Panc1 (cell line): ENCODE results near the gene NAT10.

ENCODE experiments used
- POLR2AphosphoS5 ChIP-seq: IDR thresholded peaks from 2 replicates; pipeline ENCODE4 v1.6.1; 2012; ENCODE audit warnings: mild to moderate bottlenecking, low read depth, low read length, moderate library complexity
- SIN3A ChIP-seq: IDR thresholded peaks from 2 replicates; pipeline ENCODE4 v1.6.1; 2012; ENCODE audit warnings: low read depth, mild to moderate bottlenecking, low read length, moderate library complexity, borderline replicate concordance; ENCODE audit not compliant: insufficient read depth
- TCF7L2 ChIP-seq: IDR thresholded peaks from 2 replicates; pipeline ENCODE4 v1.6.1; 2011; ENCODE audit warnings: mild to moderate bottlenecking, low read depth, low read length, inconsistent platforms
- TF ChIP-seq, protein P1 (sequence below): fragments of 450-650 bp; IDR thresholded peaks from 2 replicates; pipeline ENCODE4 v1.5.1; 2017; ENCODE audit warnings: mild to moderate bottlenecking
- TF ChIP-seq, protein P2 (sequence below), 2 experiments: IDR thresholded peaks; 2 replicates each; pipeline ENCODE4 v1.6.1; 2011 to 2012; ENCODE audit warnings: low read depth in 2 of 2, control low read depth in 1 of 2, low read length in 1 of 2, mild to moderate bottlenecking in 1 of 2, moderate library complexity in 1 of 2; ENCODE audit not compliant: insufficient read depth in 1 of 2

DNA sequence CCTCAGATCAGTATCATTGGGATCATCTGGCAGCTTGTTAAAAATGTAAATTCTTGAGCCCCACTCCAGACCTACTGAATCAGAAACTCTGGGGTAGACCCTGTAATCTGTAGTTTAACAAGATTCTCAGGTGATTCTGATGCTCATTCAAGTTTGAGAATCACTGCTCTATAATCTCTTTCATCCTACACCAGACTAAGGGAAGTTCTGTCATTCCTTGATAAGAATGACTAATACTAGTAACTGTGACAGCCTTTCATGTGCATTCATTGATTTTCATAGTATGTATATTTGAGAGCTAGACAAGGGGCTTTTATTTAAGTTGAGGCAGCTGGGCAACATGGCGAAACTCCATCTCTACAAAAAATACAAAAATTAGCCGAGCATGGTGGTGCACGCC, 30.0 kb downstream of the NAT10 start:
- TF ChIP-seq, protein P1, sequence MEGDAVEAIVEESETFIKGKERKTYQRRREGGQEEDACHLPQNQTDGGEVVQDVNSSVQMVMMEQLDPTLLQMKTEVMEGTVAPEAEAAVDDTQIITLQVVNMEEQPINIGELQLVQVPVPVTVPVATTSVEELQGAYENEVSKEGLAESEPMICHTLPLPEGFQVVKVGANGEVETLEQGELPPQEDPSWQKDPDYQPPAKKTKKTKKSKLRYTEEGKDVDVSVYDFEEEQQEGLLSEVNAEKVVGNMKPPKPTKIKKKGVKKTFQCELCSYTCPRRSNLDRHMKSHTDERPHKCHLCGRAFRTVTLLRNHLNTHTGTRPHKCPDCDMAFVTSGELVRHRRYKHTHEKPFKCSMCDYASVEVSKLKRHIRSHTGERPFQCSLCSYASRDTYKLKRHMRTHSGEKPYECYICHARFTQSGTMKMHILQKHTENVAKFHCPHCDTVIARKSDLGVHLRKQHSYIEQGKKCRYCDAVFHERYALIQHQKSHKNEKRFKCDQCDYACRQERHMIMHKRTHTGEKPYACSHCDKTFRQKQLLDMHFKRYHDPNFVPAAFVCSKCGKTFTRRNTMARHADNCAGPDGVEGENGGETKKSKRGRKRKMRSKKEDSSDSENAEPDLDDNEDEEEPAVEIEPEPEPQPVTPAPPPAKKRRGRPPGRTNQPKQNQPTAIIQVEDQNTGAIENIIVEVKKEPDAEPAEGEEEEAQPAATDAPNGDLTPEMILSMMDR, result no peak
- TF ChIP-seq SIN3A, result no peak
- TF ChIP-seq, protein P2, sequence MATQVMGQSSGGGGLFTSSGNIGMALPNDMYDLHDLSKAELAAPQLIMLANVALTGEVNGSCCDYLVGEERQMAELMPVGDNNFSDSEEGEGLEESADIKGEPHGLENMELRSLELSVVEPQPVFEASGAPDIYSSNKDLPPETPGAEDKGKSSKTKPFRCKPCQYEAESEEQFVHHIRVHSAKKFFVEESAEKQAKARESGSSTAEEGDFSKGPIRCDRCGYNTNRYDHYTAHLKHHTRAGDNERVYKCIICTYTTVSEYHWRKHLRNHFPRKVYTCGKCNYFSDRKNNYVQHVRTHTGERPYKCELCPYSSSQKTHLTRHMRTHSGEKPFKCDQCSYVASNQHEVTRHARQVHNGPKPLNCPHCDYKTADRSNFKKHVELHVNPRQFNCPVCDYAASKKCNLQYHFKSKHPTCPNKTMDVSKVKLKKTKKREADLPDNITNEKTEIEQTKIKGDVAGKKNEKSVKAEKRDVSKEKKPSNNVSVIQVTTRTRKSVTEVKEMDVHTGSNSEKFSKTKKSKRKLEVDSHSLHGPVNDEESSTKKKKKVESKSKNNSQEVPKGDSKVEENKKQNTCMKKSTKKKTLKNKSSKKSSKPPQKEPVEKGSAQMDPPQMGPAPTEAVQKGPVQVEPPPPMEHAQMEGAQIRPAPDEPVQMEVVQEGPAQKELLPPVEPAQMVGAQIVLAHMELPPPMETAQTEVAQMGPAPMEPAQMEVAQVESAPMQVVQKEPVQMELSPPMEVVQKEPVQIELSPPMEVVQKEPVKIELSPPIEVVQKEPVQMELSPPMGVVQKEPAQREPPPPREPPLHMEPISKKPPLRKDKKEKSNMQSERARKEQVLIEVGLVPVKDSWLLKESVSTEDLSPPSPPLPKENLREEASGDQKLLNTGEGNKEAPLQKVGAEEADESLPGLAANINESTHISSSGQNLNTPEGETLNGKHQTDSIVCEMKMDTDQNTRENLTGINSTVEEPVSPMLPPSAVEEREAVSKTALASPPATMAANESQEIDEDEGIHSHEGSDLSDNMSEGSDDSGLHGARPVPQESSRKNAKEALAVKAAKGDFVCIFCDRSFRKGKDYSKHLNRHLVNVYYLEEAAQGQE (IDR thresholded peaks at IDR 0.05; ENCODE audit: insufficient read depth in 1 of 2, low read depth in 2 of 2, low read length in 1 of 2), result no peak
- TF ChIP-seq POLR2AphosphoS5, result no peak
- TF ChIP-seq TCF7L2, result no peak
